ENCODE measurements around the gene PPP2R2B.

DNA sequence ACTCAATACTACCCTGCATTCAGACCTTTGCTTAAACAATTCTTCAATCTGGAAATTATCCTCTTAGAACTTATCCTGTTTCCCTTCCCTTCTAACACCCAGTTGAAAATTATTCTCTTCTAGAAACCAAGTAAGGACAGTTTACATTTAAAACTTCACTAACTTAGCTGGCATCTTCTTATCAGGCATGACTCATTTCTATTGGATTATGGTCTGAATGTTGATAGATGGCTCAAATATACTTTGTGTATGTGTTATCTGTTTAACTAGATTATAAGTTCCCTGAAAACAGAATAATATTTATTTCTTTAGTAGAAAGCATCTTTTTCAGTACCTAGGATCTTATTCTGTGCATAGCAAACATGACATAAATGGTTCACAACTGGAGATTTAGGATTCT lies 161.9 kb downstream of the PPP2R2B start:
- TF ChIP-seq, protein P1, sequence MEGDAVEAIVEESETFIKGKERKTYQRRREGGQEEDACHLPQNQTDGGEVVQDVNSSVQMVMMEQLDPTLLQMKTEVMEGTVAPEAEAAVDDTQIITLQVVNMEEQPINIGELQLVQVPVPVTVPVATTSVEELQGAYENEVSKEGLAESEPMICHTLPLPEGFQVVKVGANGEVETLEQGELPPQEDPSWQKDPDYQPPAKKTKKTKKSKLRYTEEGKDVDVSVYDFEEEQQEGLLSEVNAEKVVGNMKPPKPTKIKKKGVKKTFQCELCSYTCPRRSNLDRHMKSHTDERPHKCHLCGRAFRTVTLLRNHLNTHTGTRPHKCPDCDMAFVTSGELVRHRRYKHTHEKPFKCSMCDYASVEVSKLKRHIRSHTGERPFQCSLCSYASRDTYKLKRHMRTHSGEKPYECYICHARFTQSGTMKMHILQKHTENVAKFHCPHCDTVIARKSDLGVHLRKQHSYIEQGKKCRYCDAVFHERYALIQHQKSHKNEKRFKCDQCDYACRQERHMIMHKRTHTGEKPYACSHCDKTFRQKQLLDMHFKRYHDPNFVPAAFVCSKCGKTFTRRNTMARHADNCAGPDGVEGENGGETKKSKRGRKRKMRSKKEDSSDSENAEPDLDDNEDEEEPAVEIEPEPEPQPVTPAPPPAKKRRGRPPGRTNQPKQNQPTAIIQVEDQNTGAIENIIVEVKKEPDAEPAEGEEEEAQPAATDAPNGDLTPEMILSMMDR (IDR thresholded peaks at IDR 0.05; ENCODE audit: low read length): no peak
- TF ChIP-seq EZH2 (optimal IDR thresholded peaks at IDR 0.05; ENCODE audit: low read depth, low read length): no peak
- TF ChIP-seq EZH2phosphoT487 (IDR thresholded peaks at IDR 0.05; ENCODE audit: low read length): no peak
